K562 (cell line): ENCODE data around the gene CCL27. TPM values are rescaled to one million over a fixed set of nuclear protein-coding genes. Genes with fewer than 3 reads are reported as not detected.

Source experiments
- ARID2 ChIP-seq: fragments of 450-650 bp; IDR thresholded peaks from 2 replicates; pipeline ENCODE4 v1.6.1; 2017; ENCODE audit warnings: antibody characterized with exemption, mild to moderate bottlenecking
- HIVEP1 ChIP-seq: fragments of 250-450 bp; sonication (Bioruptor Pico); IDR thresholded peaks from 2 replicates; pipeline ENCODE4 v1.4.0; 2020; ENCODE audit warnings: mild to moderate bottlenecking
- polyA plus RNA-seq, 8 experiments: library from polyadenylated mRNA; depleted of rRNA in 4 of 8; stranded (reverse) in 5 of 8; unstranded in 3 of 8; fragments of >200 nt; fragmentation: Nextera tagmentation in 2 of 8; fragmentation: Illumina TruSeq in 1 of 8; extraction: Ambion mirVana in 2 of 8; extraction: Trizol in 1 of 8; gene quantifications; 2 replicates each; pipeline versions ENCODE4 v1.2.1 to v1.2.3, GENCODE V29; 2011 to 2014; ENCODE audit warnings: inconsistent platforms in 1 of 8, missing spikeins in 1 of 8
- total RNA-seq, 7 experiments: library from RNA; depleted of rRNA in 6 of 7; stranded (reverse); fragments of >200 nt in 6 of 7; fragmentation: Illumina TruSeq in 2 of 7; extraction: Trizol in 2 of 7; gene quantifications; 2 replicates each; pipeline versions ENCODE4 v1.2.1 to v1.2.3, GENCODE V29; 2011 to 2021; ENCODE audit warnings: low replicate concordance in 1 of 7
- TF ChIP-seq, protein P1 (sequence below): fragments of 200-600 bp; sonication (generic); IDR thresholded peaks from one replicate; pipeline ENCODE4 v1.6.1; 2012; ENCODE audit warnings: mild to moderate bottlenecking, low read depth, low read length, inconsistent platforms
- TF ChIP-seq, protein P2 (sequence below), 2 experiments: fragments of 450-650 bp; conservative IDR thresholded peaks; 2 replicates each; pipeline ENCODE4 v1.6.1; 2017; ENCODE audit warnings: mild to moderate bottlenecking in 2 of 2, moderate library complexity in 2 of 2
- TF ChIP-seq, protein P3 (sequence below): sonication (generic); formaldehyde crosslinking; IDR thresholded peaks from 2 replicates; pipeline ENCODE4 v1.5.0; 2020; ENCODE audit warnings: missing genetic modification reagents
- TF ChIP-seq, protein P4 (sequence below): fragments of 450-650 bp; conservative IDR thresholded peaks from 2 replicates; pipeline ENCODE4 v1.6.1; 2016; ENCODE audit warnings: missing genetic modification characterization, low read depth, mild to moderate bottlenecking, control low read depth, missing compliant biosample characterization
- TF ChIP-seq, protein P5 (sequence below): fragments of 450-650 bp; formaldehyde crosslinking; IDR thresholded peaks from 2 replicates; pipeline ENCODE4 v1.4.0; 2020; ENCODE audit warnings: mild to moderate bottlenecking, moderate library complexity

Gene CCL27
- total and polyA plus RNA-seq, 9 of the 15 experiments (the other 6 are each of a cell fraction or from before 2014, with no cell fraction given): 0.10 to 0.53 (median 0.27) TPM; not detected in 5

DNA sequence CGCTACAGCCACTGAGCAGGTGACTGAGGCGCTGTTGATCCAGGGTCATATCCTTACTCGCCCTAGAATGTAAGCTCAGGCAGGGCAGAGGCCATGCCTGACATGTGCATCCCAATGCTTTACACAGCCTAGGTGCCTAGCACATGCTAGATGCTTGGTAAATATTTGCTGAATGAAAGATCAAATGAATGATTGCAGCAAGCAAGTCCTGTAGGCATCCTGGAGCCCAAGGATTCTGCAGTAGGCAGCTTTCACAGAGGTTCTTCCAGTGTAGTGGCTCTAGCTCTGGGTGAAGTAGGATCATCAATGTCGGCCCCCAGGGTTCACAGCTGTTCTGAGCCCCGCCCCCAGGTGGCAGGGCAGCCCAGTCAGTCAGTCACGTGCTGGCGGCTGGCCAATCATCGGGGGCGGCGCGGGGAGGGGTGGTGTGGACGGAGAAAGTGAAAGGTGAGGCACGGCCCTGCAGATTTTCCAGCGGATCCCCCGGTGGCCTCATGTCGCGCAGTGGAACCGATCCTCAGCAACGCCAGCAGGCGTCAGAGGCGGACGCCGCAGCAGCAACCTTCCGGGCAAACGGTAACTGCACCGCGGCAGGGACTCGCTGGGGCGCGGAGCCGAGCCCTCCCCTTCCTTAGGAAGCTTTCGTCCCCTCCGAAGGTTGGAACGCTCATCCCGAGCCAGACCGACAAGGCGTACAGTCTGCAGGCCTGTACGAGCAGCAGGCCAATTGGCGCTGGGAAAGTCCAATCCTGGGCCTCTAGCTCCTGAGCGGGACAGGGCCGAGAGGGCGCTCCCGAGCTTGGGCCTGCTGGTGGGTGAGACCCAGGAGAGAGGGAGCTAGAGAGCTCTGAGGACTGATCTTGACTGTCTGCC lies 16.0 kb downstream of the CCL27 start, which contains the start of gene GALT (continued):
- TF ChIP-seq, protein P1, sequence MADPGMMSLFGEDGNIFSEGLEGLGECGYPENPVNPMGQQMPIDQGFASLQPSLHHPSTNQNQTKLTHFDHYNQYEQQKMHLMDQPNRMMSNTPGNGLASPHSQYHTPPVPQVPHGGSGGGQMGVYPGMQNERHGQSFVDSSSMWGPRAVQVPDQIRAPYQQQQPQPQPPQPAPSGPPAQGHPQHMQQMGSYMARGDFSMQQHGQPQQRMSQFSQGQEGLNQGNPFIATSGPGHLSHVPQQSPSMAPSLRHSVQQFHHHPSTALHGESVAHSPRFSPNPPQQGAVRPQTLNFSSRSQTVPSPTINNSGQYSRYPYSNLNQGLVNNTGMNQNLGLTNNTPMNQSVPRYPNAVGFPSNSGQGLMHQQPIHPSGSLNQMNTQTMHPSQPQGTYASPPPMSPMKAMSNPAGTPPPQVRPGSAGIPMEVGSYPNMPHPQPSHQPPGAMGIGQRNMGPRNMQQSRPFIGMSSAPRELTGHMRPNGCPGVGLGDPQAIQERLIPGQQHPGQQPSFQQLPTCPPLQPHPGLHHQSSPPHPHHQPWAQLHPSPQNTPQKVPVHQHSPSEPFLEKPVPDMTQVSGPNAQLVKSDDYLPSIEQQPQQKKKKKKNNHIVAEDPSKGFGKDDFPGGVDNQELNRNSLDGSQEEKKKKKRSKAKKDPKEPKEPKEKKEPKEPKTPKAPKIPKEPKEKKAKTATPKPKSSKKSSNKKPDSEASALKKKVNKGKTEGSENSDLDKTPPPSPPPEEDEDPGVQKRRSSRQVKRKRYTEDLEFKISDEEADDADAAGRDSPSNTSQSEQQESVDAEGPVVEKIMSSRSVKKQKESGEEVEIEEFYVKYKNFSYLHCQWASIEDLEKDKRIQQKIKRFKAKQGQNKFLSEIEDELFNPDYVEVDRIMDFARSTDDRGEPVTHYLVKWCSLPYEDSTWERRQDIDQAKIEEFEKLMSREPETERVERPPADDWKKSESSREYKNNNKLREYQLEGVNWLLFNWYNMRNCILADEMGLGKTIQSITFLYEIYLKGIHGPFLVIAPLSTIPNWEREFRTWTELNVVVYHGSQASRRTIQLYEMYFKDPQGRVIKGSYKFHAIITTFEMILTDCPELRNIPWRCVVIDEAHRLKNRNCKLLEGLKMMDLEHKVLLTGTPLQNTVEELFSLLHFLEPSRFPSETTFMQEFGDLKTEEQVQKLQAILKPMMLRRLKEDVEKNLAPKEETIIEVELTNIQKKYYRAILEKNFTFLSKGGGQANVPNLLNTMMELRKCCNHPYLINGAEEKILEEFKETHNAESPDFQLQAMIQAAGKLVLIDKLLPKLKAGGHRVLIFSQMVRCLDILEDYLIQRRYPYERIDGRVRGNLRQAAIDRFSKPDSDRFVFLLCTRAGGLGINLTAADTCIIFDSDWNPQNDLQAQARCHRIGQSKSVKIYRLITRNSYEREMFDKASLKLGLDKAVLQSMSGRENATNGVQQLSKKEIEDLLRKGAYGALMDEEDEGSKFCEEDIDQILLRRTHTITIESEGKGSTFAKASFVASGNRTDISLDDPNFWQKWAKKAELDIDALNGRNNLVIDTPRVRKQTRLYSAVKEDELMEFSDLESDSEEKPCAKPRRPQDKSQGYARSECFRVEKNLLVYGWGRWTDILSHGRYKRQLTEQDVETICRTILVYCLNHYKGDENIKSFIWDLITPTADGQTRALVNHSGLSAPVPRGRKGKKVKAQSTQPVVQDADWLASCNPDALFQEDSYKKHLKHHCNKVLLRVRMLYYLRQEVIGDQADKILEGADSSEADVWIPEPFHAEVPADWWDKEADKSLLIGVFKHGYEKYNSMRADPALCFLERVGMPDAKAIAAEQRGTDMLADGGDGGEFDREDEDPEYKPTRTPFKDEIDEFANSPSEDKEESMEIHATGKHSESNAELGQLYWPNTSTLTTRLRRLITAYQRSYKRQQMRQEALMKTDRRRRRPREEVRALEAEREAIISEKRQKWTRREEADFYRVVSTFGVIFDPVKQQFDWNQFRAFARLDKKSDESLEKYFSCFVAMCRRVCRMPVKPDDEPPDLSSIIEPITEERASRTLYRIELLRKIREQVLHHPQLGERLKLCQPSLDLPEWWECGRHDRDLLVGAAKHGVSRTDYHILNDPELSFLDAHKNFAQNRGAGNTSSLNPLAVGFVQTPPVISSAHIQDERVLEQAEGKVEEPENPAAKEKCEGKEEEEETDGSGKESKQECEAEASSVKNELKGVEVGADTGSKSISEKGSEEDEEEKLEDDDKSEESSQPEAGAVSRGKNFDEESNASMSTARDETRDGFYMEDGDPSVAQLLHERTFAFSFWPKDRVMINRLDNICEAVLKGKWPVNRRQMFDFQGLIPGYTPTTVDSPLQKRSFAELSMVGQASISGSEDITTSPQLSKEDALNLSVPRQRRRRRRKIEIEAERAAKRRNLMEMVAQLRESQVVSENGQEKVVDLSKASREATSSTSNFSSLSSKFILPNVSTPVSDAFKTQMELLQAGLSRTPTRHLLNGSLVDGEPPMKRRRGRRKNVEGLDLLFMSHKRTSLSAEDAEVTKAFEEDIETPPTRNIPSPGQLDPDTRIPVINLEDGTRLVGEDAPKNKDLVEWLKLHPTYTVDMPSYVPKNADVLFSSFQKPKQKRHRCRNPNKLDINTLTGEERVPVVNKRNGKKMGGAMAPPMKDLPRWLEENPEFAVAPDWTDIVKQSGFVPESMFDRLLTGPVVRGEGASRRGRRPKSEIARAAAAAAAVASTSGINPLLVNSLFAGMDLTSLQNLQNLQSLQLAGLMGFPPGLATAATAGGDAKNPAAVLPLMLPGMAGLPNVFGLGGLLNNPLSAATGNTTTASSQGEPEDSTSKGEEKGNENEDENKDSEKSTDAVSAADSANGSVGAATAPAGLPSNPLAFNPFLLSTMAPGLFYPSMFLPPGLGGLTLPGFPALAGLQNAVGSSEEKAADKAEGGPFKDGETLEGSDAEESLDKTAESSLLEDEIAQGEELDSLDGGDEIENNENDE: no peak
- TF ChIP-seq HIVEP1 (CRISPR knock-in tag): no peak
- TF ChIP-seq, protein P2, sequence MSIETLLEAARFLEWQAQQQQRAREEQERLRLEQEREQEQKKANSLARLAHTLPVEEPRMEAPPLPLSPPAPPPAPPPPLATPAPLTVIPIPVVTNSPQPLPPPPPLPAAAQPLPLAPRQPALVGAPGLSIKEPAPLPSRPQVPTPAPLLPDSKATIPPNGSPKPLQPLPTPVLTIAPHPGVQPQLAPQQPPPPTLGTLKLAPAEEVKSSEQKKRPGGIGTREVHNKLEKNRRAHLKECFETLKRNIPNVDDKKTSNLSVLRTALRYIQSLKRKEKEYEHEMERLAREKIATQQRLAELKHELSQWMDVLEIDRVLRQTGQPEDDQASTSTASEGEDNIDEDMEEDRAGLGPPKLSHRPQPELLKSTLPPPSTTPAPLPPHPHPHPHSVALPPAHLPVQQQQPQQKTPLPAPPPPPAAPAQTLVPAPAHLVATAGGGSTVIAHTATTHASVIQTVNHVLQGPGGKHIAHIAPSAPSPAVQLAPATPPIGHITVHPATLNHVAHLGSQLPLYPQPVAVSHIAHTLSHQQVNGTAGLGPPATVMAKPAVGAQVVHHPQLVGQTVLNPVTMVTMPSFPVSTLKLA (conservative IDR thresholded peaks at IDR 0.05): peak; percentile 68 to 69; a peak in 3 of 4 replicates
- TF ChIP-seq, protein P3, sequence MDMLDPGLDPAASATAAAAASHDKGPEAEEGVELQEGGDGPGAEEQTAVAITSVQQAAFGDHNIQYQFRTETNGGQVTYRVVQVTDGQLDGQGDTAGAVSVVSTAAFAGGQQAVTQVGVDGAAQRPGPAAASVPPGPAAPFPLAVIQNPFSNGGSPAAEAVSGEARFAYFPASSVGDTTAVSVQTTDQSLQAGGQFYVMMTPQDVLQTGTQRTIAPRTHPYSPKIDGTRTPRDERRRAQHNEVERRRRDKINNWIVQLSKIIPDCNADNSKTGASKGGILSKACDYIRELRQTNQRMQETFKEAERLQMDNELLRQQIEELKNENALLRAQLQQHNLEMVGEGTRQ (CRISPR knock-in tag): peak; percentile 100
- TF ChIP-seq, protein P4, sequence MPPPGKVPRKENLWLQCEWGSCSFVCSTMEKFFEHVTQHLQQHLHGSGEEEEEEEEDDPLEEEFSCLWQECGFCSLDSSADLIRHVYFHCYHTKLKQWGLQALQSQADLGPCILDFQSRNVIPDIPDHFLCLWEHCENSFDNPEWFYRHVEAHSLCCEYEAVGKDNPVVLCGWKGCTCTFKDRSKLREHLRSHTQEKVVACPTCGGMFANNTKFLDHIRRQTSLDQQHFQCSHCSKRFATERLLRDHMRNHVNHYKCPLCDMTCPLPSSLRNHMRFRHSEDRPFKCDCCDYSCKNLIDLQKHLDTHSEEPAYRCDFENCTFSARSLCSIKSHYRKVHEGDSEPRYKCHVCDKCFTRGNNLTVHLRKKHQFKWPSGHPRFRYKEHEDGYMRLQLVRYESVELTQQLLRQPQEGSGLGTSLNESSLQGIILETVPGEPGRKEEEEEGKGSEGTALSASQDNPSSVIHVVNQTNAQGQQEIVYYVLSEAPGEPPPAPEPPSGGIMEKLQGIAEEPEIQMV: peak; percentile 34; the same call in 1 of the 2 replicates
- TF ChIP-seq, protein P5, sequence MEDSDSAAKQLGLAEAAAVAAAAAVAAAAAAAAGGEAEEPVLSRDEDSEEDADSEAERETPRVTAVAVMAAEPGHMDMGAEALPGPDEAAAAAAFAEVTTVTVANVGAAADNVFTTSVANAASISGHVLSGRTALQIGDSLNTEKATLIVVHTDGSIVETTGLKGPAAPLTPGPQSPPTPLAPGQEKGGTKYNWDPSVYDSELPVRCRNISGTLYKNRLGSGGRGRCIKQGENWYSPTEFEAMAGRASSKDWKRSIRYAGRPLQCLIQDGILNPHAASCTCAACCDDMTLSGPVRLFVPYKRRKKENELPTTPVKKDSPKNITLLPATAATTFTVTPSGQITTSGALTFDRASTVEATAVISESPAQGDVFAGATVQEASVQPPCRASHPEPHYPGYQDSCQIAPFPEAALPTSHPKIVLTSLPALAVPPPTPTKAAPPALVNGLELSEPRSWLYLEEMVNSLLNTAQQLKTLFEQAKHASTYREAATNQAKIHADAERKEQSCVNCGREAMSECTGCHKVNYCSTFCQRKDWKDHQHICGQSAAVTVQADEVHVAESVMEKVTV (CRISPR knock-in tag): no peak
- TF ChIP-seq ARID2: no peak
